SK-N-MC (cell line): ENCODE data around the gene PHF12.

Experiments used
- EZH2 ChIP-seq: fragments of 200-600 bp; sonication (generic); IDR thresholded peaks from one replicate; pipeline ENCODE4 v1.6.1; 2017; ENCODE audit warnings: antibody characterized with exemption
- FOXP2 ChIP-seq: optimal IDR thresholded peaks from 2 replicates; pipeline ENCODE3; 2011; ENCODE audit warnings: mild to moderate bottlenecking, moderate library complexity; ENCODE audit not compliant: insufficient read depth; ENCODE audit errors: extremely low read length, control extremely low read depth
- POLR2AphosphoS5 ChIP-seq: IDR thresholded peaks from 2 replicates; pipeline ENCODE4 v1.6.1; 2012; ENCODE audit warnings: mild to moderate bottlenecking, low read depth, low read length, borderline replicate concordance

GRCh38 chr17:28967221-28968135 lies 16.2 kb upstream of the PHF12 start:
- no peak for TF ChIP-seq POLR2AphosphoS5
- TF ChIP-seq EZH2: no peak
- TF ChIP-seq FOXP2: no peak
